HEK293T (cell line): ENCODE results near the gene FOXP4.

ENCODE experiments used
- CTCF ChIA-PET: fragments of 350-600 bp; formaldehyde crosslinking; extraction: SDS; loops from one replicate; lab custom pipeline; 2021; ENCODE audit warnings: antibody characterized with exemption, inconsistent platforms; lab: Yijun Ruan, JAX
- POLR2A ChIA-PET: fragments of 350-600 bp; formaldehyde crosslinking; extraction: SDS; loops from one replicate; lab custom pipeline; 2020; ENCODE audit warnings: antibody characterized with exemption, inconsistent platforms; lab: Yijun Ruan, JAX
- DNase-seq: peaks from one replicate; pipeline ENCODE4 v3.0.0; 2012; ENCODE audit warnings: mixed read lengths; ENCODE audit errors: extremely low spot score
- ARNT ChIP-seq: fragments of 450-650 bp; IDR thresholded peaks from 2 replicates; pipeline ENCODE4 v1.6.1; 2017; ENCODE audit warnings: mild to moderate bottlenecking
- BHLHE40 ChIP-seq: fragments of 450-650 bp; IDR thresholded peaks from 2 replicates; pipeline ENCODE4 v1.6.1; 2016; ENCODE audit warnings: mild to moderate bottlenecking, moderate library complexity, borderline replicate concordance
- CTBP1 ChIP-seq: fragments of 450-650 bp; IDR thresholded peaks from 2 replicates; pipeline ENCODE4 v1.6.1; 2016; ENCODE audit warnings: borderline replicate concordance
- ELF4 ChIP-seq: fragments of 450-650 bp; IDR thresholded peaks from 2 replicates; pipeline ENCODE4 v1.6.1; 2017; ENCODE audit warnings: antibody characterized with exemption
- FOXA1 ChIP-seq: fragments of 450-650 bp; IDR thresholded peaks from 2 replicates; pipeline ENCODE4 v1.6.1; 2016; ENCODE audit warnings: mild to moderate bottlenecking
- FOXK2 ChIP-seq: fragments of 450-650 bp; IDR thresholded peaks from 2 replicates; pipeline ENCODE4 v1.6.1; 2016; ENCODE audit warnings: mild to moderate bottlenecking
- FOXM1 ChIP-seq: fragments of 450-650 bp; IDR thresholded peaks from 2 replicates; pipeline ENCODE4 v1.6.1; 2017; ENCODE audit warnings: mild to moderate bottlenecking, borderline replicate concordance
- HDGF ChIP-seq: fragments of 450-650 bp; IDR thresholded peaks from 2 replicates; pipeline ENCODE4 v1.6.1; 2017; ENCODE audit warnings: antibody characterized with exemption, borderline replicate concordance
- L3MBTL2 ChIP-seq: fragments of 450-650 bp; conservative IDR thresholded peaks from 2 replicates; pipeline ENCODE4 v1.6.1; 2016; ENCODE audit warnings: mild to moderate bottlenecking
- LEF1 ChIP-seq: fragments of 450-650 bp; IDR thresholded peaks from 2 replicates; pipeline ENCODE4 v1.6.1; 2017; ENCODE audit warnings: mild to moderate bottlenecking, borderline replicate concordance
- NFRKB ChIP-seq: fragments of 450-650 bp; IDR thresholded peaks from 2 replicates; pipeline ENCODE4 v1.6.1; 2016; ENCODE audit warnings: mild to moderate bottlenecking, moderate library complexity
- SP1 ChIP-seq: fragments of 450-650 bp; IDR thresholded peaks from 2 replicates; pipeline ENCODE4 v1.6.1; 2017
- SUZ12 ChIP-seq: fragments of 450-650 bp; IDR thresholded peaks from 2 replicates; pipeline ENCODE4 v1.6.1; 2016; ENCODE audit warnings: mild to moderate bottlenecking
- TARDBP ChIP-seq: fragments of 450-650 bp; IDR thresholded peaks from 2 replicates; pipeline ENCODE4 v1.6.1; 2016
- ZNF384 ChIP-seq: fragments of 450-650 bp; IDR thresholded peaks from 2 replicates; pipeline ENCODE4 v1.6.1; 2016
- TF ChIP-seq, protein P1 (sequence below): fragments of 450-650 bp; IDR thresholded peaks from 2 replicates; pipeline ENCODE4 v1.6.1; 2016

Gene FOXP4

DNA sequence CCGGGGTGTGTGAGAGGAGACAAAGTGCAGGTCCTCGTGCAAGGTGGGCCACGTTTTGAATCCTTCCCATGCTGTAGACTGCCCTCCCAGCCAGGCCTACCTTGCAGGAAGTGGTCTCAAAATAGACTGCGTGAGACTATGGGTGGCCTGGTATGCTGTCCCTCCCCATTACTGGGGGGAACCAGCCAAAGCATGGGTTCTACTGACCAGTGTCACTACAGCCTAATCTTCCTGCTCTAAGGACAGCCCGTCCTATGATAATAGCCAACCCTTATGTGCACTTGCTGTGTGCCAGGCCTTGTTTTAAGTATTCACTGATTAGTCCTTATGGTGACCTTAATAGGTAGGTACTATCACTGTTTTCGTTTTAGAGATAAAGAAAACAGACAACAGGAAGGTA is 38.0 kb downstream of the FOXP4 start:
- ChIA-PET CTCF (no interaction called here), POLR2A (no interaction called here)
- no peak for TF ChIP-seq ARNT
- TF ChIP-seq ELF4 = no peak
- TF ChIP-seq NFRKB = no peak
- no peak for TF ChIP-seq ZNF384
- TF ChIP-seq, protein P1, sequence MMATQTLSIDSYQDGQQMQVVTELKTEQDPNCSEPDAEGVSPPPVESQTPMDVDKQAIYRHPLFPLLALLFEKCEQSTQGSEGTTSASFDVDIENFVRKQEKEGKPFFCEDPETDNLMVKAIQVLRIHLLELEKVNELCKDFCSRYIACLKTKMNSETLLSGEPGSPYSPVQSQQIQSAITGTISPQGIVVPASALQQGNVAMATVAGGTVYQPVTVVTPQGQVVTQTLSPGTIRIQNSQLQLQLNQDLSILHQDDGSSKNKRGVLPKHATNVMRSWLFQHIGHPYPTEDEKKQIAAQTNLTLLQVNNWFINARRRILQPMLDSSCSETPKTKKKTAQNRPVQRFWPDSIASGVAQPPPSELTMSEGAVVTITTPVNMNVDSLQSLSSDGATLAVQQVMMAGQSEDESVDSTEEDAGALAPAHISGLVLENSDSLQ = no peak
- TF ChIP-seq LEF1 = no peak
- no peak for TF ChIP-seq HDGF
- no peak for TF ChIP-seq TARDBP
- no peak for TF ChIP-seq SUZ12
- no peak for TF ChIP-seq L3MBTL2
- no peak for TF ChIP-seq CTBP1
- no peak for DNase-seq

DNA sequence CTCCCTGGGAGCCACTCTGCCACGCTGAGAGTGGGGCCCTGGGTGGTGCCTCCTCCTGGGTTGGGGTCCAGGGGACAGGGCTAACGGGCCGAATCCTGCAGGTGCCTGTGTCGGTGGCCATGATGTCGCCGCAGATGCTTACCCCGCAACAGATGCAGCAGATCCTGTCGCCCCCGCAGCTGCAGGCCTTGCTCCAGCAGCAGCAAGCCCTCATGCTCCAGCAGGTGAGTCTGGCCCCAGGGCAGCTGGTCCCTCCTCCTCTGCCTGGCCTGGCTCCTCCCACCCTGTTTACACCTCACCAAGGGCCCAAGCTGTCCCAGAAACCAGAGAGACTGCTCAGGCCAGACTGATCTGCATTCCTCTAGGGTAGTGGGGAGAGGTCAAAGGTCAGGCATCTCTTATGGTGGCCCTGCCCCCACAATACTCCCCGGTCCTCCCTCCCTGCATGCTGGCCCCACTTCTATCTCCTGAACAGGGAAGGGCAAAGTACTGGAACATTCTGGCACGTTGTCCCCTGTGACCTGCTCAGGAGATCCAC is 38.6 kb downstream of the FOXP4 start:
- CTCF ChIA-PET = no interaction called here
- POLR2A ChIA-PET = no interaction called here
- no peak for TF ChIP-seq ELF4

DNA sequence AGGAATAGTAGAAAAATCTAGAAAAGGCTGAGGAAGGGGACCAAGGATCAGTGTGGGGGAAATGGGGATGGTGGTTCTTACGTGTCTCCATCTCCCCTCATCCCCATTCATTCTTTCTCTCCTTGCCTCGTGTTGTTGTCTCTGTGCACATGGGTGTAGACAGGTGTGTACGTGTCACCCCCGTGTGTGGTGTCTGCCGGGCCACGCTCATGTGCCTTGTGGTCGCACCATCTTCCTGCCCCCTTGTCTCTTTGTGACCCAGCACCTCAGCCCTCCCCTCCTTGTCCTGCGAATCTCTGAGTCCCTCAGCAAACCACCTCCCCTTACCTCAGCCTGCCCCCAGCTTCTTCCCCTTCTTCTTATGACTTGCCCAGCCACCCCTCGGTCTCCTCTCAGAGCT is 39.4 kb downstream of the FOXP4 start:
- CTCF ChIA-PET = no interaction called here
- no peak for DNase-seq
- POLR2A ChIA-PET = no interaction called here
- TF ChIP-seq SP1 = no peak
- TF ChIP-seq, protein P1 = no peak
- no peak for TF ChIP-seq FOXA1
- no peak for TF ChIP-seq CTBP1
- TF ChIP-seq L3MBTL2 = no peak
- no peak for TF ChIP-seq LEF1
- no peak for TF ChIP-seq SUZ12
- no peak for TF ChIP-seq HDGF
- no peak for TF ChIP-seq FOXK2
- no peak for TF ChIP-seq ZNF384
- TF ChIP-seq TARDBP = no peak
- no peak for TF ChIP-seq FOXM1
- TF ChIP-seq NFRKB = no peak
- TF ChIP-seq ELF4 = no peak

More for the DNA sequence above, 38.6 kb downstream of the FOXP4 start:
- DNase-seq = no peak

DNA sequence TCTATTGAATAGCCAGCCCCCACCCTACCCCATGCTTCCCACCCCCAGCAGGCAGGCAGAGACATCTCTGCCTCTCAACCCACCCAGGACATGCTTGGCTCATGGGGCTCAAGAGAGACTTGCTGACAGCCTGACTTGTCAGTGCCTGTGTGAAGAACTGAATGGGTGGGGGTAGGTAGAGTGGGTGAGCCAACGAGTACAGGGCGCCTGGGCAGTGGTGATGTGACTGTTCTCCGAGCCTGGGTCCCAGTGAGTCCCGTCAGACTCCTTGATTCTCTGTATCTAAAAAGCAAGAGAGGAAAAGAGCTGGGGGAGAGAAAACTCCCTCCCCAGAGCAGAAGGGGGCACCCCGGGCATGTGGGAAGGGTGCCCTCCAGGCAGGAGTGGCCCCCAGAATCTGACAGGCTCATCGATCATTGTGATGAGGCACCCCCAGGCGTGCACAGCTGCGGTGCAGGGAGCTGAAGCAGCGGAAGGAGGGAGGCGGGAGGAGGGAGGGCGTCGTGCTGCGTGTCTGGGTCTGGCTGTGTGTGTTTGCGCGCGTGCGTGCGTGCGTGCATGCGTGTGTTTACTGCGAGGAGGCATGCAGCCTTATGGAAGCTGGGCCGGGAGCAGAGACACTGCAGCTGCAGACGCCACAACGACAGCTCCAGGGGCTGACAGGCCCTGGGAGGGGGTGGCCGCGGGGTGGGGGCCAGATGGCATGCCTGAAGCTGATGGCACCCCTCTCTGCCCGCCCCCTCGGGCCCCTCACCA is 40.2 kb downstream of the FOXP4 start:
- POLR2A ChIA-PET = interaction anchor here (1.4 kb wide), 1 partner anchor 39 kb away, joined by 3 read pairs; no protein-coding TSS in a partner anchor
- TF ChIP-seq, protein P1 = no peak
- no peak for TF ChIP-seq ZNF384
- no peak for TF ChIP-seq SUZ12
- TF ChIP-seq FOXM1 = no peak
- TF ChIP-seq LEF1 = no peak
- TF ChIP-seq ARNT = no peak
- TF ChIP-seq SP1 = no peak
- no peak for TF ChIP-seq CTBP1
- TF ChIP-seq TARDBP = no peak
- no peak for TF ChIP-seq FOXA1
- TF ChIP-seq NFRKB = no peak
- no peak for TF ChIP-seq FOXK2
- TF ChIP-seq BHLHE40 = no peak
- no peak for TF ChIP-seq HDGF
- TF ChIP-seq L3MBTL2 = no peak
- TF ChIP-seq ELF4 = no peak
- DNase-seq = no peak
- CTCF ChIA-PET = no interaction called here

DNA sequence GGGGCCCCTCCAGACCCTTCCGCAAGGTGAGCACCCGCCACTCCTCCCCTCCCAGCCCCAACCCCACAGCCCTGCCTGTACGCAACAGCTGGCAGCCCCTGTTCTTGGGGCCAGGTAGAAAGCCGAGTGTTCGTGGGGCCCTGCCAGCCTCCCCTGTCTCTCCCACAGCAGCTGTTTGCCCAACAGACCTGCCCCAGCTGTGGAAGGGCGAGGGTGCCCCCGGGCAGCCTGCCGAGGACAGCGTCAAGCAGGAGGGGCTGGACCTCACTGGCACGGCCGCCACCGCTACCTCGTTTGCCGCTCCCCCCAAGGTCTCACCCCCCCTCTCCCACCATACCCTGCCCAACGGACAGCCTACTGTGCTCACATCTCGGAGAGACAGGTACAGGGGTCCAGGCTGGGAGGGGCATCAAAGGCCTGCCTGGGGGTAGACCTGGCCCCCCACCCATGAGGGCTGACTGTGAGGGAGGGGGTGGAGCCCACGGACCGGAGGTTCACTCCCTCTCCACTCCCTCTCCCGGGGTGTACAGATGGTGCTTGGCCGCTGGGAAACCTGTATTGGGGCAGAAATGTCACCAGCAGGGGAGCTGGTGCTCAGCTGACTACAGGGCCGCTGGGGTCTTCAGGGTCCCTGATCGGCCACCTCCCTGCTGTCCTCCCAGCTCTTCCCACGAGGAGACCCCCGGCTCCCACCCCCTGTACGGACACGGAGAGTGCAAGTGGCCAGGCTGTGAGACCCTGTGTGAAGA is 41.1 kb downstream of the FOXP4 start:
- DNase-seq = no peak
- ChIA-PET CTCF (no interaction called here), POLR2A (interaction anchor here (1.4 kb wide), 1 partner anchor 40 kb away, joined by 3 read pairs; no protein-coding TSS in a partner anchor)
- TF ChIP-seq TARDBP (no peak), ELF4 (no peak)

DNA sequence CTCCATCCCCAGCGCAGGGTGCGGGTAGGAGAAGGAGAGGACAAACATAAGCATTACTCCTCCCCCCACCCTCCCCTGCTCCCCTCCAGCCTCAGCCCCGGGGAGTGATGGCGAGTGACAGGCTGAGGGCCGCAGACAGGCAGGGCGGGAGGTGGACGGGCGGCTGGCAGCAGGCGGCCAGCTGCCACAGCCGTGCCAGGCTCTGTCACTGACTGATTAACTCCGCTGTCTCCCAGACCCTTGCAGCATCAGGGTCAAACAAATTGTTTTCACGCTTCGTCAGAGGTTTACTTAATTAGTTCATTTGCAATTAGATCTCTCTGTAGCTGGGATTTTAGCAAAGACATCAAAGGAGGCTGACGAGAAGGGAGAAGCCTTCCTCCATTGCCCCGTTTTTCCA is 41.9 kb downstream of the FOXP4 start:
- no peak for DNase-seq
- CTCF ChIA-PET = no interaction called here
- POLR2A ChIA-PET = no interaction called here
- no peak for TF ChIP-seq SP1
- no peak for TF ChIP-seq LEF1
- no peak for TF ChIP-seq ARNT
